Smooth muscle cell of the brain vasculature (primary cell): ENCODE data around the gene HPCA.

Source experiments
- DNase-seq: peaks from one replicate; pipeline ENCODE4 v3.0.0-alpha.2; 2012; ENCODE audit warnings: low read depth, low spot score

HPCA gene

DNA sequence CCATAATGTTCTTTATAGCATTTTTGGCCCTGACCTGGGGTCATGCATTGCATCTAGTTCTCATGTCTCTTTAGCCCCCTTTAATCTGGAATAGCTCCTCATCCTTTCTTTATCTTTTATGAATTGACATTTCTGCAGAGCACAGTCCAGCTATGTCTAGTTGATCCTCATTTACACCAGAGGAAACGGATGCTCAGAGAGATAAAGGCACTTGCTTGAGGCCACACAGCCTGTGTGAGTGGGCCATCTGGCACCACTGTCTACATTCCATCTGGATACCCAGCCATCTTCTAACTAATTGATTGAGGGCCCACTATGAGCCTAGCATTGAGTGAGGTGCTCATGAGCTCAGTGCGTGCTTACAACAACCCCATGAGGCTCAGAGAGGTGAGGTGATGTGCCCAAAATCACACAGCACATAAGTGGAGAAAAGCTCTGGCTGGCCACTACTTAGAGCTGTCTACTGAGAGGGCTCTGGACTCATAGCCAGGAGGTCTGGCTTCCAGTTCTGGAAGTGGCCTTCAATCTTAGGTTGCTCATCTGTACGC, 3.5 kb downstream of the HPCA start:
- no peak for DNase-seq

DNA sequence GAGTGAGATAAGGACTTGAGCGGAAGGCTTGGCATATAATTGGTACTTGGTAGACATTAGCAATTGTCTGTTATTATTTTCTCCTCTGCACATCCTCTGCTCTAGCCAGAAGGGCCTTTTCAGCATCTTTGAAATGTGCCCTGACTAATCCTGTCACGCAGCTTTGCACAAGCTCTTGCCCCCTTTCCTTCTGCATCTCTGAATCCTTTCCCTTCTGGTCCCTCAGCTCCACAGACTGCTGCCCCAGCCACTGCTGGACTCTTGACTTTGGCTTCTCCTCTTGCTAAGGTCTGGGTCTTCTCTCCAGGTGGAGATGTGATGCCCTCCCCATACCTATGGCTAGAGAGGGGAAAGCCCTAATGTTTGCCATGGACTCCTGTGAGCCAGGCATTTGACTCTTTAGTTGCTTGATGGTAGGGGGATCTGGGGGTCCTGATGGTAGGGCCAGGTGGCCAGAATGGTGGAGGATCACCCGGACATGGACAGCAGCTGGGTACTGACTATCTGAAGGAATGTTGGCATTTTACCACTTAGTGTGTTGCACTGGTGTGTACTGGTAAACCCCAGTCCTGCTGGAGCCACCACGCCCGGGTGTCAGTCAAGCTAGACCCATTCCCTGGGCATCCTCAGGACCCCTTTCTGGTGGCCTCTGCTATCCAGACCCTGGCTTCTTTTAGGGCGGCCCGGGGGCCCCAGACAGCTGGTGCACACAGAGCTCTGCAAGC, 4.4 kb downstream of the HPCA start:
- no peak for DNase-seq

DNA sequence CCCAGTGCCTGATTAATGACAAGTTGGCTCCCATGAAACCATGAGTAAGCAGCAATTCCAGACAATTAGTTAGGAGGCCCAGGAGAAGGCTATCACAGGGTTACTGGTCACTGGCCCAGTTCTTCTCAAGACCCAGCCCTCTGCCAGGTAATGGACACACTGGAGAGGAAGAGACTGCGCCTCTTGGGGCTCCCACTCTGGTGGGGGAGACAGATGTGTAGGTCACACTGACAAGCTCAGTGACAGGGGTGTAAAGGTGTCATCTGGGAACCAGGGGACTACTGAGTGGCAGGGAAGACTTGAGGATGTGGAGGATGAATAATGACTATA, 4.9 kb downstream of the HPCA start:
- no peak for DNase-seq

DNA sequence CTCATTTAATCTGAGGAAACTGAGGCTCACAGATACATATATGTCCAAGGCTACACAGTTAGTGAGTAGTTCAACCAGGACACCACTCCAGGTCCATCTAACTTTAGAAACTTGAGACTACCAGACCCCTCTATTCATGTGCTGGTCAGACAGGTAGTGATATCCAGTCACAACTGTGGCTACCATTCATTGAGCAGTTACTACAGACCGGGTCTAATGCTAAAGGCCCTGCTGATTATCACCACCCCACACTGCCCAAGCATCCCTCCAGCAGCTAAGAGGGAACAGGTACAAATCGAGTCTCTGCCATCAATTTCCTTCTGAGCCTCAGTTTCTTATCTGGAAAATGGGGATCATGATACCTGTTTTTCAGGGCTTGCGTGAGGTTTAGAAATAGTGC, 5.3 kb downstream of the HPCA start:
- DNase-seq = no peak

DNA sequence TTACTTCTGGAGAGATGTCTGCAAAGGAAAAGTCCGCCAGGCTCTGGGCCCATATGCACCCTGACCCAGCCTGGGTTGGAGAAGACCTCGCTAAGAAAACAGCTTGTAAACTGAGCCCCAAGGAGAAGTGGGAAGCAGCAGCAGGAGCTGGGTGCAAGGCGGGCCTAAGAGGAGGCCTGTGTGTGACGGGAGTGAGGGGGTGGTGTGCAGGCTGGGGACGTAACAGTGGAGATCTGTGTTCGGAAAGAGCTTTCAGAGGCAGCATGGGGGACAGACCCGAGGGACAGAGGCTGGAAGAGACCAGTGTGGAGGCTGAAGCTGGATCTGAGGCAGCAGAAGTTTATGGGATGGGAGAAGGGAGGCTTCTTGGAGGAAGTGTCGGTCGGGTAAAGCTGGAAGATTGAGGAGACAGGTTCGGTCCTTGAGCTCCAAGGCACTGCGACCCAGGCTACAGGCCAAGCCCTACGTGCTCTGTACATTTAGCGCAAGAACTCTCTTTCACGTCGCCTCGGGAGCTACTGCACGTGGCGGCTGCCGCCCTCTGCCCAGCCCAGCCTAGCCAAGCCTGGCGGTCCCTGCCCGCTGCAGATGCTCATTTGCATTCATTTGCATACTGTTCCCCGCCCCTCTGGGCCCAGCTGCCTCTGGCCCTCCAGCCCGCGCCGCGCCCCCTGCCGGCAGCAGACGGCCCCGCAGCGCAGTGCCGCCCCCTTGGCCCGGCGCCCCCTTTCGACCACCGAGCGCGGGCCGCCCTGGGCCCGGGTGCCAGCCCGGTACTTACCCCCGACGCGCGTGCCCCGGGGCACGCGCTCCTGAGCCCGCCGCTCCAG, 6.3 kb downstream of the HPCA start:
- DNase-seq = no peak

DNA sequence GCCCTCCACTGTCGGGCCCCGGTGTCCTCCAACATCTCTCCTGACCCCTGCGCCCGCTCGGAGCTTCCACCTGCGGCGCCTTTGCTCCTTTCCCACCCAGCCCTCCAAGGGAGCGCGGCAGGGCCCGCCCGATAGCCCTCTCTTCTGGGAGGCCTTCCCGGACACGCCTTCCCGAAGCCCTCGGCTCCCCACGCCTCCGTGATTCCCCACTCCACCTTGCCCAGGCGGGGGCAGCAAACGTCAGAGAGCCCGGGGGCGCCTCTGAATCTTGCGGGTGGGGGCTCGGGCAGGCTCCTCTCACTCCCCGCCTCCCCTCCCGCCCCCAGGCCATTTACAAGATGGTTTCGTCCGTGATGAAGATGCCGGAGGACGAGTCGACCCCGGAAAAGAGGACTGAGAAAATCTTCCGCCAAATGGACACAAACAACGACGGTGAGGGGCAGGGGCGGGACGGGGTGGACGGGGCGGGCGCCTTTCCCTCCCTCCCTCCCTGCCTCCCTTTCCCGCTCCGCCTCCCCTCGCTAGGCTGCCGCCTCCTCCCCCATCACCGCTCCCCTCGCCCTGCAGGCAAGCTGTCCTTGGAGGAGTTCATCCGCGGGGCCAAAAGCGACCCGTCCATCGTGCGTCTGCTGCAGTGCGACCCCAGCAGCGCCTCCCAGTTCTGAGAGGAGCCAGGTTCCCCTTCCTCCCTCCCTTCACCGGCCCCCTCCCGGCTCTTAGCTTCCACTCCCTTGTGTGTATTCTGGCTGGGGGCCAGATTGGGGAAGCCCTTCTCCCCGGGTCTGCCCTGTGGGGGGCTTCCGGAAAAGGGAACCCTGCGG, 7.1 kb downstream of the HPCA start:
- DNase-seq = no peak

DNA sequence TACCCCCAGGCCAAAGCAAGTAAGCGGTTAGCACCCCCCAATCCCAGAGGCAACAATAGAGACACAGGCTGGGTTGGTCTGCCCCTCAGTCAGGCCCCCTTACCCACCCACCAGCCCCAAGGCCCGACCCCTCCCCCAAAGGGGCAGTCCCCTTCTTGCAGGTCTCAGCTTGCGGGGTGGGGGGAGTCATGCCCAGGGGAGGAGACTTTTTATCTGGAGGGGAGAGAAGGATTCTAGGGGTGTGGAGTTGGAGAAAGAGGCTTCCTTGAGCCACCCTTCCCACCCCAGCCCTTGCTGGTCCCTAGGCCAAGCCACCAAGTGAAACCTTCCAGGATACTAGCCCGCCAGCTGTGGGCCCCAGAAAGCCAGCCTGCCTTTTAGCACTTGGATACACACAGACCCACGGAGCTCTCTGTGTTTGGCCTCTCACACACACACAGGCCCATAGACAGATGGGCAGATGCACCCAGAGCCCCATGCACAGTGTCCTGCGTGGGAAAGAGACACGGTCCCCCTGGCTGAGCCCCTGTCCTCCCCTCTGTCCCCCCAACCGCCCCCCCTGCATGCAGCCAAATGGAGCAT, 7.8 kb downstream of the HPCA start:
- no peak for DNase-seq

DNA sequence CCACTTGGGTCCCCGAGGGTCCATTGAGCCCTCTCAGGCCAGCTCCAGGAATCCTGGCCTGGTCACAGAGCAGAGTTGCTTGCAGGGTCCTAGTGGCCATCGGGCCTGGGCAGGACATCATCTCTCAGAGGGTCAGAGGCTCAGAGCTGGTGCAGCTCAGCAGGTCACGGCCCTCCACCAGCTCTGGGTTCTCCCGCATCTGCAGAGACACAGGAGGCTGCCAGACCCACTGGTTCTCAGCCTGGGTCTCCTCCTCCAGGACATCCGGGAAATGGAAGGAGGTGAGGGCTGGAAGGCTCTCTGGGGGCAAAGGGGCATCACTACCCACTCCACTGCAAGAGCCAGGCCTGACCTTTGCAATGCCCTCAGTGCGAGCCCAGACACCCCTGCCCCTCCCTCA, 8.4 kb downstream of the HPCA start:
- DNase-seq = no peak

DNA sequence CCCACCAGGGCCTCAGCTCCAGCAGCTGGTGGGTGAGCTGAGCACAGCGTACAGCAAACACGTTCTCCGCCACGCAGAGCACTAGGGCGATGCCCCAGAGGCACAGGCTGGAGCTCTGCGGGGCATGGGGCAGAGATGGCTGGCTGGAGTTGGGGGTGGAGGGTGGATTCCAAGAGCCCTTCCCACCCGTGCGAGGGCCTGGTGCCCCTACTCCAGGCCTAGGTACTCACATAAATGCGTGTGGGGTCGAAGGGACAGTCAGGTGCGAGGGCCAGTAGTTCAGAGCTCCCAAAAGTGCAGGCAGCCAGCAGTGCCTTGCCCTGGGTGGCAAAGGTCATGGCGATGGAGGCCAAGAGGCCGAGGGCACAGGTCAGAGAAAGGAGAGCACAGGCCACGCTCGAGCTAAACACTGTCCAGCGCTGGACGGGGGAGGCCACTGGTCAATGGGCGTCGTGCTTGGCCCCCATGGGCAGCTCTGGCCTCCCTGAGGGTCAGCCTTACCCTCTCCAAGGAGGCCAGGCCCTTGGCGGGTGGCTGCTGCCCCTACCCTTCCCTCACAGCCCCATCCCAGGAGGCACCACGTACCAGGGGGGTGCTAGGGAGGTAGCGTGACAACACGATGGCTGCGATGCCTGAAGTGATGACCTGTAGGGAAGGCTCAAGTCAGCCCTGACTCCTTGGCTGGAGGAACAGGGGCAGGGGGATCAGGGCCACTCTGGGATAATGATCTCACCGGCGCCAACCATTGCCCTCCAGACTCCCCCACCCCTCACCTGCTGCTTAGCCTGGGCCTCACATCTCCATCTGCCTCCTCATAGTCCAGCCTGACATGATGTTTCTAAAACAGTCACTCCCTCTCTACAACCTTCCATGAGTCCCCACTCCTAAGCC, 9.3 kb downstream of the HPCA start:
- no peak for DNase-seq

DNA sequence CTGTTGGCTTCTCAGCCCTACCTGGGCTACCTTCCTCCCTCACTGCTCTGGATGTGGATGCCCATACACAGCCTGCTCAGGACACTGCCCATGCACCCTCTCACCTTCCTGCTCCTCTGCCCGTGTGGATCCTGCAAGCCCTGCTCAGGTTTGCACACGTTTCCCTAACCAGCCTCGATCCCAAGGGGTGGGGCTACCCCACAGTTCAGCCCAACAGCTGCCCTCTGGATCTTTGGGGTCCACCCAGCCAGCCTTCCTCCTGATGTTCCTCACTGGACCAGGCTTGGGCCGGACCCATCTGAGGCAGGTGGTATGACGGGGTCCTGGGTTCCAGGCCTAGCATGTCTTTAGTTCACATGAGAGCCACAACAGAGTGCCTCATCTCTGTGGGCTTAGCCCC, 10.2 kb downstream of the HPCA start:
- DNase-seq = no peak

DNA sequence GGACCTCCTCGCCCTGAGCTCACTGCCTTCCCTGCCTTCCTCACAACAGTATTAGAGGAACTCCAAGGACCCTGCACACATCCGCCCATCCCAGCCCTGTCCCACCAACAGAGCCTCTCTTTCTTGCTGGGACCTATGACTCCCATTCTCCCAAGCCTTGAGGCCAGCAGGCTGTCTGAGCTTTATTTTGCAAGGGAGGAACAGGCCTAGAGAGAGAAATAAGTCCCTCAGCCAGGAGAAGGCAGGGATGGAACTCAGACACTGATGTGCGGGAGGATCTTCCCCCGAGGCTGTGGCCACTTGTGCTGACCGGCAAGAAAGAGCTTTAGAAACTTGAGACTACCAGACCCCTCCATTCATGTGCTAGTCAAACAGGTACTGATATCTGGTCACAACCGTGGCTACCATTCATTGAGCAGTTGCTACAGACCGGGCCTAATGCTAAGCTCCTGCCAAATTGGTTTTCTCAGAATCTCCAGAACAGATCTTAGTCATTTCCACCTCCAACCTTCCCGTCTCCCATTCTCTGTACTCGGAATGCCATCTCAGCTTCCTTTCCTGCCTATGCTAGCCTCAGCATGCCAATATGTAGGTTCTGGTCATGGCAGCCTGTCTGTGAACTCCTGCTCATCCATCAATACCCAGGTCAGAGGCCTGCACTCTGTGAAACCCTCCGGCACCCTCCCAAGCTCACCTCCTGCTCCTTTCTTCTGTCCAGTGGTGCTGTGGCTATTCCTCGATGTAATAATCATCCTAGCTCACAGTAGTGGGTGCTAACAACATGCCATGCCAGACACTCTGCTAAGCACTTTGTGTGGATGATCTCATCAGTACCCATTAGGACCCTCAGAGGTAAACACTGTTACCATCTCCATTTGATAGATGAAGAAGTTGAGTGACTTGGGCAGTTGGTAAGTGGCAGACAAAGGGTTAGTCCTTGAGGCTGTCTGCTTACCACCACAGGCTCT, 11.1 kb downstream of the HPCA start:
- no peak for DNase-seq

DNA sequence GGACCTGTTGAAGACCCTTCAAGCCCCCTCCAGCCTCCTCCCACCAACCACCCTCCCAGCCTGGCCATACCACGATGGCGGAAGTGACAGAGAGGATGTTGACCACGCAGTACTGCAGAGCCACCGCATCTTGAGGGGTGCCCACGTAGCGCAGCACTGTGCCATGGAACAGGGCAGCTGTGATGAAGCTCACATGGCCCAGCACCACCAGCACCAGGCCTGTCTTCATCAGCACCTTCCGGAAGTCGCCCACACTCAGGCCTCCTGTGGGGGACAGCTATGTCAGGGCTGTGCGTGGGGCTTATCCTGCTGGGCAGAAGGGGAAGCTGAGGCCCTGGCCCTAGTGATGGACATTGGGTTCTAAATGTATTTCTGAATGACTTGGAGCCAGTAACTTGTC, 11.8 kb downstream of the HPCA start:
- no peak for DNase-seq

DNA sequence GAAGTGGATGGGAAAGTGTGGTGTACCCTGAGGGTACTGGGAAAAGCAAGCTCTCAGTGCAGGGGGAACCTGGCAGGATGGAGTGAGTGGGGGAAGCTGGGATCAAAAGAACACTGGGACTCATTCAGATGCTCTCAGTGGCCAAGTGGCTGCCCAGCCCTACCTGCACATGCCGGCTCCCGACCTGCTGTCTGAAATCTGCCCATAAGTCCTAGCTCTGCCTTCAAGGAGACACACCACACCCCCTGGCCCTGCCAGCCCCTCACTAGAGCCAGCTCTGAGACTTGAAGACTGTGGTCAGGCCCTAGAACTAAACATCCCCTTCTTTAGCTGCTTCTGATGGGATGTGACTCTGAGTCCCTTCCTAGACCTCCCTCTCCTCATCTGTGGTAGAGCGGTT, 12.7 kb downstream of the HPCA start:
- DNase-seq = no peak

DNA sequence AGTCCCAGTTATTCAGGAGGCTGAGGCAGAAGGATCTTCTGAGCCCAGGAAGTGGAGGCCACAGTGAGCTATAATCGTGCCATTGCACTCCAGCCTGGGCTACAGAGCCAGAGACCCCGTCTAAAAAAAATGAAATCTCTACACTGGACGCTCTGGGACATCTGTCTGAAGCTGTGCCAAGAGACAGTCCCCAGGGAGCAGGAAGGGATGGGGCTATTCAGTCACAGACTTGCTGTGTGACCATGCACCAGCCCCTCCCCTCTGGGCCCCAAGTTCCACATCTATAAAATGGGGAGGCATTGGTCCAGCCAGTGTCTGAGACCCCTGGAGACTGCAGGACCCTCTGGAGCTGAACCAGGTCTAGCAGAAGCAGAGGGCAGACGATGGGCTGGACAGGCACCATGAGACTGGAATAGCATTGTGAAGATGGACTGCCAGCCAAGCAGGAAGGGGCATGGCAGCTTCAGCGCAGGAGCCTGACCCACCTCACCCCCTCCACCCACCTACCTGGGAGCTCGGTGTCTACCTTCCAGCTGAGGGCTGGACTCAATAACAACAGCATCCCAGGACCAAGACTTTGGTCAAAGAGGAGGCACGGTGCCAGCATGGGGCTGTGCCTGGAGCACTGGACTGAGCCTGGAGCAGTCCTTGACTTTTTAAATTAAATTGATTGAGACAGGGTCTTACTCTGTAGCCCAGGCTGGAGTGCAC, 13.4 kb downstream of the HPCA start:
- no peak for DNase-seq

DNA sequence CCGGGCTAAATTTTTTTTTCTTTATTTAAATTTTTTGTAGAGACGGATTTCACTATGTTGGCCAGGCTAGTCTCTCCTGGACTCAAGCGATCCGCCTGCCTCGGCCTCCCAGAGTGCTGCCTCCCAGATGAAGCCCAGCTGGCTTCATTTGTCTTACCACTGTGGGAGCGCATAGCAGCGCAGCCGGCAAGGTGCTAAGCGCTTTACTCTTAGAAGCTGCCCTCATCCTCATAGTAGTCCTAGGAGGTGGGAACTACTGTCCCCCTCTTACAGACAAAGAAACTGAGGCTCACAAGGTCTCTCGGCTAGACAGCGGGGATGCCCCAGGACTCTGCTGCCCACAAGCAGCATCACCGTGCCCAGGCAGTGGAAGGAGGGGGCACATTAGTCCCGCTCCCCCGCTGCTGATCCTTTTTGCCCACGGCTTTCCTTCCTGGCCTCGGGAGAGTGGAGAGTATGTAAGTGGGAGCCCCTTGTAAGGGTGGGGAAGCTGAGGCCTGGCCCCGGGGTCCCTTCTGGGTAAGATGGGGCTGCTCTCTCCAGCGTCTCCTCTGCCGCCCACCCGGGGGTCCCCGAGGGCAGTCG, 14.2 kb downstream of the HPCA start:
- DNase-seq = no peak

DNA sequence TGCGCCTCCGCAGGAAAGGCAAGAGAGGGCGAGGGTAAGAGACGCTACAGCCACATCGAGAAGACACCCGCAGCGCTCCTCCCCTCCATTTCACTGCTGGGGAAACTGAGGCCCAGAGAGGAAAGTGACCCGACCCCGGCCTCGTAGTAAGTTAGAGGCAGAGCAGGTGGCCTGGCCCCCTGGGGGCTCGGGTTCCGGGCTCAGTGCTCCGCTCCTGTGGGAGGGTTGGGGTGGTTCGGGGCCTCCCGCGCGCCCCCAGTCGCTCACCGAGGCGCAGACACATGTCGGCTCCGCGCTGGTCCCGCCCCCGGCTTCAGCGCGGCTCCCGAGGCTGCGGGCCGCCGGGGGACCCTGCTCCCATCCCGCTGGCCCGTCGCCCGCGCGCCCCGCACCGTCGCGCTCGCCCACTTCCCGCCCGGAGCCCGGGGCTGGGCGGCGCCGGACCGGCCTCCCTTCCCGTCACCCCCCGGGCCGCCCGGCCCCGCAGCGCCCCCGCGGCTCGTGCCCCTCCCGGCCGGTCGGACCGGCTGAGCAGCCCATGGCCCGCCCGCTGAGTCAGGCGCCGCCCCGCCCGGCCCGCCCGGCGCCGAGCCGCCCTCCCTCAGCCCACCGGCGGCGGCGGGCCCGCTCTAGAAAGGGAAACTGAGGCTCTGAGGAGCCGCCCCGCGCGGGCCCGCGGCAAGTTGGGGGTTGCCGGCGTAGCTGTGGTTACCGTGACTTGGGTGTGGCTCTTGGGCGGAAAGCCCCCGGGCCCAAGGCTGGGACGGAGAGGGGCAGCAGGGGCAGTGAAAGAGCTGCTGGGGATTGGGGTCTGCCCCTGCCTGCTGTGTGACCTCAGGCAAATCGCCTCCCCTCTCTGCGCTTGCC, 14.9 kb downstream of the HPCA start, which contains the start of gene TMEM54:
Gene TMEM54, minus strand, starts transcription at position 434 of the 867 bp plus-strand sequence. Its CDS starts 151 bp downstream, at position 283.
- no peak for DNase-seq

DNA sequence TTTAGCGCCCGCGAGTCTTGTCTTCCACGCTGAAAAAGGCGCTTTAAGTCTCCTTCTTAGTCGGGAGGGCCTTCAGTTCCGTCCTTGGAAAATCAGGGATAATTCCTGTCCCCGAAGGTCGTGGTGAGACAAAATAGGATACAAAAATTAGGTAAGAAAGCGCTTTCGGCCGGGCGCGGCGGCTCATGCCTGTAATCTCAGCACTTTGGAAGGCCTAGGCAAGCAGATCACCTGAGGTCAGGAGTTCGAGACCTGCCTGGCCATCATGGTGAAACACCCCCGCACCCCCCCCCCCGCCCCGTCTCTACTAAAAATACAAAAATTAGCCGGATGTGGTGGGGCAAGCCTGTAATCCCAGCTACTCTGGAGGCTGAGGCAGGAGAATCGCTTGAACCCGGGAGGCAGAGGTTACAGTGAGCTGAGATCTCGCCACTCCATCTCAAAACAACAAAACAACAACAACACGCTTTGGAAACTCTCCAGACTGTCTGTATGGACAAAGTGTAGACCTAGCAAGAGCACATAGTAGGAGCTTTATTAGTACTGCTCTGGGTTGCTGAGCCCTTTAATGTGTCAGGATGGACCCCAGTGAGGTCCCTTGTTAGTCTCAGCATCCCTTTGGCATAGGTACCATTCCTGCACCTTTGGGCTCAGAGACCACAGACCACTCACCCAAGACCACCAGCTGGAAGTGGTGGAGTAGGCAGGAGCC, 15.7 kb downstream of the HPCA start:
- DNase-seq = no peak
